CD4-positive, alpha-beta T cell treated with Interleukin-17A for 4 hours (primary cell): Measurements from ENCODE around the gene ELF3.
A peak's percentile ranks its signal among the peaks of the same experiment; 100 is the strongest.
"Not testable (repeated sequence)": the region's sequence is repeated elsewhere in the genome, so short reads cannot be mapped to it uniquely, and the experiment has no call there.

Source experiments
- DNase-seq: peaks from one replicate; pipeline ENCODE4 v3.0.0-alpha.2; 2020; ENCODE audit warnings: mixed read lengths

ELF3 gene

DNA sequence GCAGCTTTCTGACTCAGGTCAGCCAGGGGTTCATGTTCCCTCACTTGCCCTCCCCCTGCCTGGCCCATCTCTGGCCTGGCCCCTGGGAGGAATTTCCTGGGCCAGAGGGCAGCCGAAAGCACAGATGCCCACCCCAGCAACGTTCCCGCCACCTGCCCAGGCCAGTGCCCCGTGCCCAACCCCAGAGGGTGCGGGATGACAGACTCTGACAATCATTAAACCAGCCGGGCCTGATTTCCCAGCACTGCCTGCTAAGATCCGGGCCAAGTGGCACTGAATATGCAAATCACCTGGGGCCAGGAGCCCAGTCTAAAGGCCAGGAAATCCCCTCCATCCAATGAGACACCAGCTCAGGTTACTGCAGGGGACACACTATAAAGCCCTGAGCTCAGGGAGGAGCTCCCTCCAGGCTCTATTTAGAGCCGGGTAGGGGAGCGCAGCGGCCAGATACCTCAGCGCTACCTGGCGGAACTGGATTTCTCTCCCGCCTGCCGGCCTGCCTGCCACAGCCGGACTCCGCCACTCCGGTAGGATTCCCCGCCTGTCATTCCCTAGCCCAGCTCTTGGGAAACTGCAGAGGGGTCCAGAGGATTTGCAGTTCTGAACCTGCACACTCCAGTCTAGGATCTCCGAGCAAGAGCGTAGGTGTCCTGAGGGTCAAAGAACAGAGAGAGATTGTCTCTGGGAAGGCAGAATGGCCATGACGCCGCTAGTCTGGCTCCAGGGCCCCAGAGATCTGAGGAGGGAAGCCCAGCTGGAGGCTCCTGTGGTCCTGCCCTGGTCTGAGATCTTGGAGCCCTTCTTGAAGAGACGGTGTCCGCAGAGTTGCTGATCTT, at the start of gene ELF3:
Gene ELF3, plus strand, starts transcription at position 408 of the 836 bp plus-strand sequence. CDS start 550 bp downstream, outside the sequence.
- DNase-seq, result no peak

DNA sequence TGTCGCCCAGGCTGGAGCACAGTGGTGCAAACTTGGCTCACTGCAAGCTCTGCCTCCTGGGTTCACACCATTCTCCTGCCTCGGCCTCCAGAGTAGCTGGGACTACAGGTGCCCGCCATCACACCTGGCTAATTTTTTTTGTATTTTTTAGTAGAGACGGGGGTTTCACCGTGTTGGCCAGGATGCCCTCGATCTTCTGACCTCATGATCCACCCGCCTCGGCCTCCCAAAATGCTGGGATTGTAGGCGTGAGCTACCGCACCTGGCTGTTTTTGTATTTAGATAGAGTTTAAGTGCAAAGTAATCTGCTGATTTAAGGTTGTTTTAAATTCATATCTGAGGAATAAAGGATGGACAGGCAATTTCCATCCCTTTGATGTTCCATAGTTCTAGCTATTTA, 48.0 kb upstream of the ELF3 start:
- not testable (repeated sequence) for DNase-seq

DNA sequence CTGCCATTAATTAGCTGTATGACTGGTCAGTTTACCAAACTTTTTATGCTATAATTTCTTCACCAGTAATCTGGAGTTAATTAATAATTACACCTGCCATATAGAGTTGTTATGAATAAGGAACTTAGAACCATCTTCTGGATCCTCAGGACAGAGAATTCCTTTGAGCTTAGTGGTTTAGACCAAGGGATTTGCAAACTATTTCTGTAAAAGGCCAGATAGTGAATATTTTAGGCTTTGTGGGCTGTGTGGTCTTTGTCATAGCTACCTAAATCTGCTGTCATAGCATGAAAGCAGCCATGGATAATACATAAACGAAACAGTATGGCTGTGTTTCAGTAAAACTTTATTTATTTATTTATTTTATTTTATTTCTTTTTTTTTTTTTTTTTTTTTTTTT, 46.1 kb upstream of the ELF3 start:
- no peak for DNase-seq

DNA sequence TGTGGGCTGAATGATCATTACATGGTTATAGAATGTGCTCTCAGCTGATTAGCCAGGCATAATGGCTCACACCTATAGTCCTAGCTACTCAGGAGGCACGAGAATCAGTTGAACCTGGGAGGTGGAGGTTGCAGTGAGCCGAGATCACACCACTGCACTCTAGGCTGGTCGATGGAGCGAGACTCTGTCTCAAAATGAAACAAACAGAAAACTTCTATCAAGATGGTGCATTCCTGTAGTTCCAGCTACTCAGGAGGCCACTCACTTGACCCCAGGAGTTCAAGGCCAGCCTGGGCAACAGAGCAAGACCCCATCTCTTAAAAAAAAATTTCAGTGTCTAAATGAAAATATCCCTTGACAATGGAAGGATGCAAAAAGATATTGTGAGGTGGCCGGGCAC, 44.2 kb upstream of the ELF3 start:
- no peak for DNase-seq

DNA sequence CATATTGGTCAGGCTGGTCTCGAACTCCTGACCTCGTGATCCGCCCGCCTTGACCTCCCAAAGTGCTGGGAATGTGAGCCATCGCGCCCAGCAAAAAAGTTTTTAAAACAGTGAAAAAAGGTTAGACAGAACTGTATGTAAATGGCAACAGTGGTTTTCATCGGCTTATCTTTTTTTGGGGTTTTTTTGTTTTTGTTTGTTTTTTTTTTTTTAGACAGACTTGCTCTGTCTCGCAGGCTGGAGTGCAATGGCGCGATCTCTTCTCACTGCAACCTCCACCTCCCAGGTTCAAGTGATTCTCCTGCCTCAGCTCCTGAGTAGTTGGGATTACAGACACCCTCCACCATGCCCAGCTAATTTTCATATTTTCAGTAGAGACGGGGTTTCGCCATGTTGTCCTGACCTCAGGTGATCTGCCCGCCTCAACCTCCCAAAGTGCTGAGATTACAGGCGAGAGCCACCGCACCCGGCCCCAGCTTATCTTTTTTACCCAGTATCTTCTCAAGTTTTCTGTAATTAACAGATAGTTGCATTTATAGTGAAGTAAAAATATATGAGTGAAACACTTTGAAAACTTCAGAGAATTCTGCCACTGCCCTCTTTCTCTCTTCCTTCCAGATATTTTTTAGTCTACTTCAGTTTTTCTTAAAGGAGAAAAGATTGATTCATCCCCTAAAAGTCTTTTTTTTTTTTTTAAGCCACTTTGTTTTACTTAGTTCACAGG, 42.0 kb upstream of the ELF3 start:
- DNase-seq, result no peak

DNA sequence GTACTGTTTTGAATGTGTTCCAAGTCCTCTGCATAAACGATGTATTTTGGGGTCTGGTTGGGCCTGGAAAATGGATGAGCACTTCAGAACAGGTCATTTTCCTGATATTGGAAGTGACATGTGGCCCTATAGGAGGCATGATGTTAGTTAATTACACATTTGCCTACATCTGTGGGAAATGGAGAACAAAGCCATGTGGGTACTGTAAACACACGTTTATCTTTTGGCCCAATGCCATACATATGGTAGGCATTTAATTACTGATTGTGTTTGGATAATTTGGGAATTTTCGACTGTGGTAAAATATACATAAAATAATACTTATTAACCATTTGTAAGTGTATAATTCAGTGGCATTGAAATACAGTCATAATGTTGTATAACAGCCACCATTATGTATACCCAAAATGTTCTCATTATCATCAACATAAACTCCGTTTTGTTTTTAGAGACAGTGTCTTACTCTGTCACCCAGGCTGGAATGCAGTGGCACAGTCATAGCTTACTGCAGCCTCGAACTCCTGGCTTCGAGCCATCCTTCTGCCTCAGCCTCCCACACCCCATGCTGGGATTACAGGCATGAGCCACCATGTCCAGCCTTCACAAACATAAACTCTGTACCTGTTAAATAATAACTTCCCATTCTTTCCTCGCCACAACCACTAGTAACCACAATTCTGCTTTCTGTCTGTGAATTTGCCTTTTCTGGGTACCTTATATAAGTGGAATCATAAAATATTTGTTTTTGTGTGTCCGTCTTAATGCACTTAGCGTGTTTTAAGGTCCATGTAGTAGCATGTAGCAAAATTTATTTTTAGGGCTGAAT, 39.8 kb upstream of the ELF3 start:
- DNase-seq, result no peak

DNA sequence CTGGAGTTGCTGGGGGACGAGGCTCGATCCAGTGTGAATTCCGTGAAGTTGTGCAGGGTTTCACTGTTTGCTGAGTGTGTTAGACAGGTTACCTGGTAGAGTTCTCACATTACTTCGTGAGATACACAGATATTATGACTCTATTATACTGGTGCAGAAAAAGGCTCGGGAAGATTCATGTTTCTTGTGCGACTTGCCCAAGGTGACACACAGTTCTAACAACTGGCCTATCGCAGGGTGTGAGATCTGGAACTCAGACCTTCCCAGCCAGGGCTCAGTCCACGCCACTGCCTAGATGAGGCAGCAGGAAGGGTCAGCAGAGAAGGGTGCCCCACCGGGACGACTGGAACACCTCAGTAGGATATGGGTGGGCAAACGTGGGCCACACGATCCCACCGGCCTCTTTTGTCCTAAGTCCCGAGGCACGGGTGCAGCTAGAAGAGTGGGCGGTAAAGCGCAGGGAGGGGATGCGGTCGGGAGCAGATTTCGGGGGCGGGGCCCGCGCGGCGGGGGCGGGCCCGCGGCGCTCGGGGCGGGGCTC, 28.2 kb upstream of the ELF3 start:
- DNase-seq, result peak; percentile 84

DNA sequence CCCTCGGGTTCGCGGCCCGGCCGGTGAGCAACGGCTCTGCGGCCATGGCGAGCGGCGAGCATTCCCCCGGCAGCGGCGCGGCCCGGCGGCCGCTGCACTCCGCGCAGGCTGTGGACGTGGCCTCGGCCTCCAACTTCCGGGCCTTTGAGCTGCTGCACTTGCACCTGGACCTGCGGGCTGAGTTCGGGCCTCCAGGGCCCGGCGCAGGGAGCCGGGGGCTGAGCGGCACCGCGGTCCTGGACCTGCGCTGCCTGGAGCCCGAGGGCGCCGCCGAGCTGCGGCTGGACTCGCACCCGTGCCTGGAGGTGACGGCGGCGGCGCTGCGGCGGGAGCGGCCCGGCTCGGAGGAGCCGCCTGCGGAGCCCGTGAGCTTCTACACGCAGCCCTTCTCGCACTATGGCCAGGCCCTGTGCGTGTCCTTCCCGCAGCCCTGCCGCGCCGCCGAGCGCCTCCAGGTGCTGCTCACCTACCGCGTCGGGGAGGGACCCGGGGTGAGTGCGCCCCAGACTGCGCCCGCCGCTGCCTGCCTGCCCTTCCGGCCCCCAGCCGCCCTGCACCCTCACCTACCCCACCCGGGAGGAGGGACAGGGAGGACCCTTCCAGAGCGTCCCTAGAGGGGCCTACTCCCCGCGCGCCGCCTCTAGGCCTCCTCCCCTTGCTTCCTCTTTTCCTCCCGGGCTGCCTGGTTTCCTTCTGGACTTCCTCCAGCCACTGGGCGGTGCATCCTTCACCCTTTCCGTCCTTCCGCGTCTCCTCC, 27.6 kb upstream of the ELF3 start, which contains the start of gene RNPEP:
Gene RNPEP, plus strand, starts transcription at position 26 of the 757 bp plus-strand sequence. Its CDS starts 19 bp downstream, at position 45.
- peak; percentile 71 for DNase-seq

DNA sequence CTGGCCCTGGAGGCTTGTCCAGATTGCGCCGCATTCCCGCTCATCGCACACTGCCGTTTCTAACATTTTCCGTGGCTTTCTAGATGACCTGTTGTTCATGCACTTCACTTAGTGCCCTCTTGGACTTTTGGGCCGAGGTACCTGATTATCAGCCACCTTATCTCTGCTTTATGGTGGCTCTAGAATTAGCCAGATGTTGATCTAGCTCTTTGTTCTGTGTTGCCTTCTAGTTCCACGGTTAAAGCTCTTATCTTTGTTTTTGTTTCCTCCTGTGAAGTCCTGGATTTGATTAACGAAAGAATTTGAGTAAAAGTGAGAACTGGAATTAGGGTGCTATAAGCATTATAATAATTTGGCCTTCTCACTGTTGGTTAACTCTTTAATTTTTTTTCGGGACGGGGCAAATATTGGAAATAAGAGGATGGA, 27.0 kb upstream of the ELF3 start:
- DNase-seq, result no peak

DNA sequence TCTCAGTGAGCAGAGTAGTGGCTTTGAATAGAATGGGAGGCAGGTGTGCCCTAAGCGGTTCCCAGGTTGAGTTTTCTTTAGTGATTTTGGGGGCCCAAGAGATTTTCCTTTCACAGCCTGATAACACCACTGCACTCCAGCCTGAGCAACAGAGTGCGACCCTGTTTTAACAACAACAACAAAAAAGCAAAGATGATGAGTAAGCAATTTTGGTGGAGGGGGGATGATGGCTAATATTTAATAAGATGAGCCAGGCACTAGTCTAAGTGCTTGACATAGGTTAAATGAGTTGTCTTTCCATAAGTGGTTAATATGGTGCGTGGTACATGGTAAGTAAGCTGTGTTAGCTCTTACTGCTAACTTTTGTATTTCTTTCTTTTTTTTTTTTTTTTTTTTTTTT, 25.9 kb upstream of the ELF3 start:
- DNase-seq, result no peak

DNA sequence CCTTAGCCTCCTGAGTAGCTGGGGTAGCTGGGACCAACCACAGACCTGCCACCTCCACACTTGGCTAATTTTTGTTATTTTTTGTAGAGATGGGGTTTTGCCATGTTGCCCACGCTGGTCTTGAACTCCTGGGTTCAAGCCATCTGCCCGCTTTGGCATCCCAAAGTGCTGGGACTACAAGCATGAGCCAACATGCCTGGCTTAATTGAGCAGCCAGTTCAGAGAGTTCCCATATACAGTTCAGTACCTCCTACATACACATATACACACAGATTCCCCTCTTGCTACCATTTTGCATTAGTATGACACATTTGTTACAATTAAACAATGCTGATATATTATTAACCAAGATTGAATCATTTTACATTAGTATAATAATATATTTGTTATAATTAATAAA, 25.0 kb upstream of the ELF3 start:
- DNase-seq, result no peak

DNA sequence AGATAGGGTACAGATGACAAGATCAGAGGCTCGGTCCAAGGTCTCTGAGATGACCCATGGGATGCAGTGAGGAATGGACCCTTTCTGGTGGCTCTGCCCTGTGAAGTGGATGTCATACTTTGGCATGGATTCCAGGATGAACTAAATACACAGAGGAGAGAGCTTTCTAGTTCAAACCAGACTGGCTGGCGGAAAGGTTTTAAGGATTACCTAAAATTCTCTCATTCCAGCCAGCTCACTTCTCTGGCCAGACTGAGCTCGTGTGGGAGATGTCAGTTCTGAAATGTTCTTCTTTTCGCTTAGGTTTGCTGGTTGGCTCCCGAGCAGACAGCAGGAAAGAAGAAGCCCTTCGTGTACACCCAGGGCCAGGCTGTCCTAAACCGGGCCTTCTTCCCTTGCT, 21.8 kb upstream of the ELF3 start:
- DNase-seq, result no peak

DNA sequence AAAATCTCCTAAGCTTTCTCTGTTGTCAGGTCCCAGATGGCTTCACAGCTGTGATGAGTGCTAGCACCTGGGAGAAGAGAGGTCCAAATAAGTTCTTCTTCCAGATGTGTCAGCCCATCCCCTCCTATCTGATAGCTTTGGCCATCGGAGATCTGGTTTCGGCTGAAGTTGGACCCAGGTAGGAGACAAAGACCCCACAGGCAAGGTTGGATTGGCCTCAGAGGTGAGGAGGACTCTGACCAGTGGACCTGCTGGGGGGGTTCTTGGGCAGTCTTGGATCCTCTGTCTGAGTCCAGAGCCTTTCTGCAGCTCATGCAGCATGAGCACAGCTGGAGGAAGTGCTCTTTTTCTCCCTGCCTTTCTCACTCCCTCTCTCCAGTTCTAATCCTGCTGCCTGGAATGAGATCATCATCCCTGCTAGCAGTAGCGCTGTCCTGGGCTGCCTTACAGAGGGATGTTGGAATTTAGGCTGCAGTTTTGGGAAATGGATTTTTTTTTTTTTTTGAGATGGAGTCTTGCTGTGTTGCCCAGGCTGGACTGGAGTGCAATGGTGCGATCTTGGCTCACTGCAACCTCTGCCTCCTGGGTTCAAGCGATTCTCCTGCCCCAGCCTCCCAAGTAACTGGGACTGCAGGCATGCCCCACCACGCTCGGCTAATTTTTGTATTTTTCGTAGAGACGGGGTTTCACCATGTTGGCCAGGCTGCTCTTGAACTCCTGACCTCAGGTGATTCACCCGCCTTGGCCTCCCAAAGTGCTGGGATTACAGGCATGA, 20.8 kb upstream of the ELF3 start:
- no peak for DNase-seq

DNA sequence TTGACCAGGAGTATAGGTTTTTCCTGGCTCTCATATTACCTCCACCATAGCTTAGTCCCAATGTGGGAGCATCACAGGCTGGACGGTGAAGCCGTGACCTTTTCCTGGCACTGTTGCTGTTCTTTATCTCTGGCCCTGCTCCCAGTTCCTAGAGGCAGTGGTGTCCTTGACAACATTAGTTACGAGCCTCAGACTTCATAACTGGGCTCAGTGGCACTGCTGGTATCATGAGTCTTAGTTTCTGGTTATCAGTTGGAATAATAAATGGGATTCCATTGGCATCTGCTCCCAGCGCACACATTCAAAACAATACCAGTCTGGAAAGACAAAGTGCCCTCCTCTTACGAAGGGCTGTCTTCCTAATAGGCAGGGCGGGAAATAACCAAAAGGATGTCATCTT, 20.0 kb upstream of the ELF3 start:
- no peak for DNase-seq

DNA sequence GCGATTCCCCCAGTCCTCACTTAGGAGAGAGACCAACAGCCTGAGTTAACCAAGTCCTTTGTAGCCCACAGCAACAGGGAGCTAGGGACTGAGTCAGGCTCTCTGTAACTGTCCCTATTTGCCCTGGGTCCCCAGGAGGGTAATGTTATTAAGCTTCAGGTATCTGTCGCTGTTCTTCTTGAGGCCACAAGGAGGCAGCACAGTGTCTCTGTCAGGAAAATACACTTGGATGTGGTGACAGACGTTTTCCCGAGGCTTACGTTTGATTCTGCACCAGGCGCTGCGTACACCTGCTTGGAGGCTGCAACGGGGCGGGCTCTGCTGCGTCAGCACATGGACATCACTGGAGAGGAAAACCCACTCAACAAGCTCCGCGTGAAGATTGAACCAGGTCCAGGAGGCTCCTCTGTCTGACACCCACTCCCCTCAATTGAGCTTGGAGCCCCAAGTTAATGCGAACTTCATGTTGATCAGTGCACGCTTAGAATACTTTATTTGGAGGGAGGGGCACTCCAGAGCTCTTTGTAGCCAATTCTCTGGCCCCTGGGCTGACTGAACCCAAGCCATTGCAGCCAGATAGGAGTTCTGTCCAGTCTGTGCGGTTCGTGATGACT, 10.7 kb upstream of the ELF3 start:
- DNase-seq, result peak; percentile 43

DNA sequence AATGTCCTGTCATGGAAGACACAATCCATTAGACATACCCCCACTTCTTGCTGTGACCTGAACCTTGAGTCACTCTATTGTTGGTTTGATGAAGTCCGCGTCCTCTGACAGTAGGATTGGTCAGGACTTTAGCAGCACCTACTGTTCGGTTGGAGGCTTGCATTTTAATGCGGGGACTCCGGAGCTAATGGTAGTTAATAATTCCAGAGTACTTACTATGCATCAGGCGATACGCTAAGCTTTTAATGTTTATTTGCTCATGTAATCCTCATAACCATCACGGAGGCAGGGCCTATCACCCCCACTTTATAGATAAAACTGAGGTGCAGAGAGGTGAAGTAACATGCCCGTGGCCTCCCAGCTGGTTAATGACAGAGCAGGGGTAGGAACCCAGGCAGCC, 7.9 kb upstream of the ELF3 start:
- no peak for DNase-seq

DNA sequence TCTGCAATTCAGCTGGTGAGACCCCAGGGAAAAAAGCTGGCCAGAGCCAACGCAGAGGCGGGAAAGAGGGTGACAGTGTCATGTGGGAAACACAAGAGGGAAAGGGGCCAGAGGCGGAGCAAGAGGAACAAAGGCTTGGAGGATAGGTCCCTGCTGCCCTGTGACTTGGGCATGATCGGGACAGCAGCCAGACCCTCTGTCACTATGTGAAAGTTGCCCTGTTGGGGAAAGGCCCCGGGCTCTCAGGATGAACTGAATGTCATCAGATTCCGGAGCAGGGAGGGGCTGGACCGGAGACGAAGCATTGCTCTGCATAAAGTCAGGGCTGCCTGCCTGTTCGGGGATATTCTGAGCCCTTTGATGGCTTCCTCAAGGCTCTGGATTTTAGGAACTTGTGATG, 5.7 kb upstream of the ELF3 start:
- DNase-seq, result no peak

DNA sequence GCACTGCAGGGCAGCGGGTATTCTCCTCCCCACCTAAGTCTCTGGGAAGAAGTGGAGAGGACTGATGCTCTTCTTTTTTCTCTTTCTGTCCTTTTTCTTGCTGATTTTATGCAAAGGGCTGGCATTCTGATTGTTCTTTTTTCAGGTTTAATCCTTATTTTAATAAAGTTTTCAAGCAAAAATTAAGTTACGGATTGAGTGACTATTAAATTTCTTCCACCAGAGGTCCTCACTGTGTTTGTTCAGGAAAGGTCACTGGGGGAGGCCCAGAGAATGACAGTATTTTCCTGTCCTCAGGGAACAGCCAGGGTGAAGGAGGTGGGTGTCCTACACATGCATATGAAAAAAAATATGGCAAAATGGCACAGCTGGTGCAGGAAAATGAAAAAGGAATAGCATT, 4.4 kb upstream of the ELF3 start:
- no peak for DNase-seq

DNA sequence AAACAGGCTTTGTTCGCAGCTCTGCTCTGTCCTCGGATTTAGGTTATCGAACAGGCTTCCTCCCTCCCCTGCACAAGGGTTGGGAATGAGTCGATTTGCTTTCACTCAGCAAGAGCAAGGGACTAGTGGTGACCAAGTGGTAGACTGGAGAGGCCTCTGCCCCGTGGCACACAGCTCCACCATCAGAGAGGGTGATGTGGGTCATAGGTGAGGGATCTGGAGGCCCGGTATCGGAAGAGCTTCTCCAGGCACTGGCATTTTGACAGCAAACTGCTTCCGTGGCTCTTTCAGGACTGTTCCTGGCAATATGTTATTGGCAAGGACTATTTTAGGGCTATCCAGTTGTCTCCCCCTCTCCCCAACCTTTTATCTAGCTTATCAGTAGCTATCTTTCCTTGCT, 3.1 kb upstream of the ELF3 start:
- DNase-seq, result no peak

DNA sequence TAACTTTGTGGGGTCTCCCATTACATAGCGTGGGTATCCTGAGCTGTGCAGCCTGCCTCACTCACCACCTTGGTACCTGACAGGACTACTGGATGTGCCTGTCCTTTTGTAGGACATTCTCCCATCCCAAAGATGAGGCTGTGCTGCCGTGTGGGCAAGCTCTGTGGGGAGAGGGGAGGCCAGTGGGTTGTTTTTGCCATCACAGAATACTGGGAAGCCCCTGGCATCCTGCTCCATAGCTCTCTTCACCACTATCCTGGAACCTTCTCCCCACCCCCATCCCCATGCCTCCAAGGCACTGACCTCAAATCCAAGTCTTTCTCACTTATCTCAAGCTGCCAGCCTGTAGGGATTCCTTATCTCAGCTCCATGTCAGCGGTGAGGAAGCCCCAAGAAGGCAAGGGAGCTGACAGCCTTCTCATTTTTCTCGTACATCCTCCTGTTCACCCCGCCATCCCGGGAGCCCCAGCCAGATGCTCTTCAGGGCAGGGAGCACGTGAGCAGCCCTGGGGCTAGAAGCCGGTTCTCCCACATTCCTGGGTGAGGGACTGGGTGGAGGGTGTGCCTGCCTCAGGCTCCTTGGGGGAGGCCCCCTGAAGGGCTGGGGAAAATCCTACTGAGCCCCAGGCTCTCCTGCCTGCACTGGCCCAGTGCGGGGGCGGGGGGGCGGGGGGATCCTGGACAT, 2.4 kb upstream of the ELF3 start:
- no peak for DNase-seq
